ENCODE results near the gene CNDP2.

The CNDP2 gene

DNA sequence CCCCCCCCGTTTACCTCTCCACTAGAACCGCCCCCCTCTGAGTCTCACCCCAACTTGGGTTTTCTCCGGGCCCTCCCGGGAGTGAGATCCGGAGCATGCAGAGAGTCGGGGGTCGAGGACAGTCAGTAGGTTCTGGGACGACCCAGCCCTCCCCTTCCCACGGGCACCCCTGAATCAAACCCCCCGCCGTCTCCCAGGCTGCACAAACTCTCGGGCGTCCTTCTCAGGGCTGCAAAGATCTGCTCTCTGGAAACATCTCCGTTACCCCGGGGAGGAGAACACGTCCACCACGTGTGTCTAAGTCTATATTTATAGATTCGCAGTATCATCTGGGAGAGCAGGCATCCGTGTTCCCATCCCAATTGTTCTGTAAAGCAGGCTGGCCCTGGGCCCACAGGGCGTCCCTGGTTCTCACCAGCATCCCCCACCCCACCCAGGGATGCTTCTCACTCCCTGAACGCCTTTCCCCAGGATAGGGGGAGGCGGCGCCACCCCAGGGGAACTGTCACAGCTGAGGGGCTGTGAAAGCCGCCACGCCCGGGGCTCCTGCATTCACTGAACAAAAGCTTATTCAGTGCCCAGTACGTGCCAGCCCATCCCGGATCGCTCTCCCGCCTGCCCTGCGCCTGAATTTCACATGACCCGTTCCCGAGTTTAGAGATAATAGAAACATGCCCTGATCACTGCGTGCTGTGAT is 38.3 kb upstream of the CNDP2 start:
- DNase-seq, result no peak
- WGBS (ENCODE audit: insufficient coverage), result 23% methylated on average over 32 of the region's 34 CpGs
- Histone ChIP-seq H3K36me3 (ENCODE audit: control insufficient read depth in 4 of 4, insufficient read depth in 4 of 4, low read length in 3 of 4) (no peaks in the 10 kb centered on the region), H3K9me3 (ENCODE audit: control extremely low read depth in 1 of 5, control insufficient read depth in 4 of 5, insufficient read depth in 2 of 5, low read depth in 1 of 5, low read length in 4 of 5) (no peaks in the 10 kb centered on the region), H3K27me3 (replicated peaks in 2 of 5; ENCODE audit: control insufficient read depth in 4 of 5, insufficient read depth in 5 of 5, low read length in 4 of 5) (peaks cover 5 to 79% (median 31%) of the 10 kb centered on the region in 5 experiments), H3K4me3 (ENCODE audit: control insufficient read depth in 1 of 7, extremely low read depth in 1 of 7, insufficient read depth in 4 of 7, low read depth in 2 of 7, low read length in 6 of 7) (no peak overlapping the region), H3K27ac (ENCODE audit: insufficient read depth in 1 of 2, low read depth in 1 of 2, low read length in 2 of 2, poor library complexity in 1 of 2, severe bottlenecking in 2 of 2) (no peak overlapping the region), H3K4me1 (ENCODE audit: control extremely low read depth in 1 of 4, control insufficient read depth in 4 of 4, insufficient read depth in 4 of 4, low read length in 3 of 4) (peaks cover 3 to 18% (median 9%) of the 10 kb centered on the region in 4 experiments)
- CTCF ChIA-PET, result interaction anchor here (1.0 to 1.3 kb wide), 2 partner anchors 80 to 105 kb away, joined by 3 read pairs; no protein-coding TSS in a partner anchor
- POLR2A ChIA-PET, result no interaction called here

DNA sequence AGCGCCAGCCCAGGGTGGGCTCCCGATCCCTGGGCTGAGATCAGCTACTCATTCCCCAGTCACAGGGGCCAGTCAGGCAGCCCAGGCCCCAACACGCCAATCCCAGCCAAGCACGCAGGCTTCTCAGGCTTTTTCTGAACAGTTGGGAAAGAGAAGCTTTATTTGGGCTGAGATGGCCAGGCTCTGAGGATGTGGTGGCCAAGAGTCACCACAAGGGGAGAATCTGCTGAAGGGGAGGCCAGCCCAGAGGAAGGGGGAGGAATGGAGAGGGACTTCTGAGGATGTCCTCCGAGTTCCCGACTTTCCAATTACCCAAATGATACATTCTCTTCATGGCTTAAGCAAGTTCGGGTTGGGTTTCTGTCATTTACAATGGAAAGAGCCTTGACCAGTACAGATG is 36.3 kb upstream of the CNDP2 start:
- Histone ChIP-seq H3K36me3 (ENCODE audit: control insufficient read depth in 4 of 4, insufficient read depth in 4 of 4, low read length in 3 of 4) (no peaks in the 10 kb centered on the region), H3K27ac (ENCODE audit: insufficient read depth in 1 of 2, low read depth in 1 of 2, low read length in 2 of 2, poor library complexity in 1 of 2, severe bottlenecking in 2 of 2) (no peak overlapping the region), H3K4me3 (ENCODE audit: control insufficient read depth in 1 of 7, extremely low read depth in 1 of 7, insufficient read depth in 4 of 7, low read depth in 2 of 7, low read length in 6 of 7) (no peak overlapping the region), H3K9me3 (ENCODE audit: control extremely low read depth in 1 of 5, control insufficient read depth in 4 of 5, insufficient read depth in 2 of 5, low read depth in 1 of 5, low read length in 4 of 5) (no peaks in the 10 kb centered on the region), H3K27me3 (replicated peaks in 2 of 5; ENCODE audit: control insufficient read depth in 4 of 5, insufficient read depth in 5 of 5, low read length in 4 of 5) (peaks cover 2 to 65% (median 24%) of the 10 kb centered on the region in 5 experiments), H3K4me1 (ENCODE audit: control extremely low read depth in 1 of 4, control insufficient read depth in 4 of 4, insufficient read depth in 4 of 4, low read length in 3 of 4) (peaks cover 3 to 18% (median 9%) of the 10 kb centered on the region in 4 experiments)
- ChIA-PET POLR2A (no interaction called here), CTCF (interaction anchor here (1.4 kb wide), 1 partner anchor 16 kb away, joined by 3 read pairs; no protein-coding TSS in a partner anchor)
- WGBS (ENCODE audit: insufficient coverage), result 67% methylated on average over 5 of the region's 7 CpGs
- DNase-seq, result no peak

DNA sequence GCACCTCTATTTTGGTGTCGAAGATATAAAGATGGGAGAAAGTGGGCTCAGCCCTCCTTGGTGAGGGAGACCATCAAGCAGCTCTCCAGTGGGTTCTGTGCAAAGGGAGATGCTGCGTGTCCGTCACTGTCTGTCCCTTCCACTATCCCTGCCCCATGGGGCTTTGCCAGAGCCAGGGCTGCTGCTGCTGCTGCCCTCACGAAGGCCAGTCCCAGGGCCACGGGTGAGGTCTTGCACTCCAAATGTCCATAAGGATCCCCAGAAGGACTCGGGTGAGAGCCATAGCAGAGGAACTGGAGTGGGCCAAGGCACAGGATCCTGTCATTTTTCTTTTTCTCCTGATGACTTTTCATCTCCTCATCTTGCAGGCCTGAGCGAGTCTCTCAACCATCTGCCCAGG is 35.3 kb upstream of the CNDP2 start:
- no peak for DNase-seq
- H3K36me3 ChIP-seq (ENCODE audit: control insufficient read depth in 4 of 4, insufficient read depth in 4 of 4, low read length in 3 of 4), result no peaks in the 10 kb centered on the region
- H3K27ac ChIP-seq (ENCODE audit: insufficient read depth in 1 of 2, low read depth in 1 of 2, low read length in 2 of 2, poor library complexity in 1 of 2, severe bottlenecking in 2 of 2), result no peak overlapping the region
- POLR2A ChIA-PET, result no interaction called here
- no peaks in the 10 kb centered on the region for H3K9me3 ChIP-seq (ENCODE audit: control extremely low read depth in 1 of 5, control insufficient read depth in 4 of 5, insufficient read depth in 2 of 5, low read depth in 1 of 5, low read length in 4 of 5)
- H3K4me3 ChIP-seq (ENCODE audit: control insufficient read depth in 1 of 7, extremely low read depth in 1 of 7, insufficient read depth in 4 of 7, low read depth in 2 of 7, low read length in 6 of 7), result no peak overlapping the region
- H3K27me3 ChIP-seq (replicated peaks in 2 of 5; ENCODE audit: control insufficient read depth in 4 of 5, insufficient read depth in 5 of 5, low read length in 4 of 5), result peaks cover 0 to 56% (median 22%) of the 10 kb centered on the region in 5 experiments
- WGBS (ENCODE audit: insufficient coverage), result 85% methylated on average over 6 of the region's 7 CpGs
- CTCF ChIA-PET, result no interaction called here
- H3K4me1 ChIP-seq (ENCODE audit: control extremely low read depth in 1 of 4, control insufficient read depth in 4 of 4, insufficient read depth in 4 of 4, low read length in 3 of 4), result peaks cover 3 to 18% (median 9%) of the 10 kb centered on the region in 4 experiments

DNA sequence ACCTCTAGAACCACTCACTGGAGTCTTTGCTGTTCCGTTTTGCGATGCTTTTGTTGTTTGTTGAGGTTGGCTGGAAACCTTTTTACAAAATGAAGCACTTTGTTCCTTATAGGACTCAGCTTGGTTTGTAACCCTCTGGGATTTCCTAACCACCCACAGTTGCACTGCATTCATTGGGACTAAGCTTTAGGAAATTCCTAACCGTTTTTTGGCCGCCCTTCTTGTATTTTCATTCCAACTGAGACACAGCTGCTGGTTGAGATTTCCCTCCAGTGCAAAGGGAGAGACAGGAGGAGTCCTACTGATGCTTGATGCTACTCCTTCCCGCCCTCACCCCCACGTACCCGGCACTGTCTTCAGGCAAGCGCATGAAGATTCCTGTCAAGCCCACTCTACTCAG is 32.9 kb upstream of the CNDP2 start:
- no peak overlapping the region for H3K4me3 ChIP-seq (ENCODE audit: control insufficient read depth in 1 of 7, extremely low read depth in 1 of 7, insufficient read depth in 4 of 7, low read depth in 2 of 7, low read length in 6 of 7)
- peaks cover 0 to 2% (median 0%) of the 10 kb centered on the region in 4 experiments for H3K4me1 ChIP-seq (ENCODE audit: control extremely low read depth in 1 of 4, control insufficient read depth in 4 of 4, insufficient read depth in 4 of 4, low read length in 3 of 4)
- 95% methylated on average over 7 of the region's 8 CpGs for WGBS (ENCODE audit: insufficient coverage)
- POLR2A ChIA-PET, result no interaction called here
- H3K36me3 ChIP-seq (ENCODE audit: control insufficient read depth in 4 of 4, insufficient read depth in 4 of 4, low read length in 3 of 4), result no peaks in the 10 kb centered on the region
- peaks cover 0 to 34% (median 13%) of the 10 kb centered on the region in 5 experiments for H3K27me3 ChIP-seq (replicated peaks in 2 of 5; ENCODE audit: control insufficient read depth in 4 of 5, insufficient read depth in 5 of 5, low read length in 4 of 5)
- CTCF ChIA-PET, result no interaction called here
- no peak for DNase-seq
- no peak overlapping the region for H3K27ac ChIP-seq (ENCODE audit: insufficient read depth in 1 of 2, low read depth in 1 of 2, low read length in 2 of 2, poor library complexity in 1 of 2, severe bottlenecking in 2 of 2)
- H3K9me3 ChIP-seq (ENCODE audit: control extremely low read depth in 1 of 5, control insufficient read depth in 4 of 5, insufficient read depth in 2 of 5, low read depth in 1 of 5, low read length in 4 of 5), result no peaks in the 10 kb centered on the region

DNA sequence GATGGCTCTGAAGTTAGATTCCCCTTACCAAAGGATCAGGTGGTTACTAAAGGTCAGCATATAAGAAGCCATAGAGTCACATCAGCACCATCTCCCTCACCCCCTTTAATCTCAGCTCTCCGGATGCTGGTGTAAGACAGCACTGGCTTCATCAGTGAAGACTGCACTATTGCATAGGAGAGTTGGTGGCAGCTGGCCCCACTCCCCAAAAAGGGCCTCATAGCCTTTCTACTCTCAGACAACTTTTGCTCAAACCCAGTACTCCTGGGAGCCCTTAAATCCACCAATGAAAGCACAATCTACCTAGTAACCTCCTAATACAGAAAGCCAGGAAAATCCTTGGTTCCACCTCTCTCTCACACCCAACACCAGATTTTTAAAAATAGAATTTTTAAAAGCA is 32.2 kb upstream of the CNDP2 start:
- no peak for DNase-seq
- Histone ChIP-seq H3K27ac (ENCODE audit: insufficient read depth in 1 of 2, low read depth in 1 of 2, low read length in 2 of 2, poor library complexity in 1 of 2, severe bottlenecking in 2 of 2) (no peak overlapping the region), H3K4me1 (ENCODE audit: control extremely low read depth in 1 of 4, control insufficient read depth in 4 of 4, insufficient read depth in 4 of 4, low read length in 3 of 4) (peaks cover 0 to 2% (median 0%) of the 10 kb centered on the region in 4 experiments), H3K9me3 (ENCODE audit: control extremely low read depth in 1 of 5, control insufficient read depth in 4 of 5, insufficient read depth in 2 of 5, low read depth in 1 of 5, low read length in 4 of 5) (no peaks in the 10 kb centered on the region), H3K4me3 (ENCODE audit: control insufficient read depth in 1 of 7, extremely low read depth in 1 of 7, insufficient read depth in 4 of 7, low read depth in 2 of 7, low read length in 6 of 7) (no peak overlapping the region), H3K36me3 (ENCODE audit: control insufficient read depth in 4 of 4, insufficient read depth in 4 of 4, low read length in 3 of 4) (no peaks in the 10 kb centered on the region), H3K27me3 (replicated peaks in 2 of 5; ENCODE audit: control insufficient read depth in 4 of 5, insufficient read depth in 5 of 5, low read length in 4 of 5) (peaks cover 0 to 27% (median 9%) of the 10 kb centered on the region in 5 experiments)
- WGBS (ENCODE audit: insufficient coverage), result no CpG with 5 or more reads among the region's 1 CpG
- ChIA-PET CTCF (no interaction called here), POLR2A (no interaction called here)

DNA sequence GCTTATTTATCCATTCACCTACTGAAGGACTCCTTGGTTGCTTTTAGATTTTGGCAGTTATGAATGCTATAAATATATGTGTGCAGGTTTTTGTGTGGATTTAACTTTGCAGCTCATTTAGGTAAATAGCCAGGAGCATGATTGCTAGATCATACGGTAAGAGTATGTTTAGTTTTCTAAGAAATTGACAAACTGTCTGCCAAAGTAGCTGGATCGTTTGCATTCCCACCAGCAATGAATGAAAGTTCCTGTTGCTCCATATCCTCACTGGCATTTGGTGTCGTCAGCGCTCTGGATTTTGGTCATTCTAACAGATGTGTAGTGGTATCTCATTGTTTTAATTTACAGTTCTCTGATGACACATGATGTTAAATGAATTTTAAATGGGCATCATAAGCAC is 30.4 kb upstream of the CNDP2 start:
- WGBS (ENCODE audit: insufficient coverage), result 100% methylated on average over 2 of the region's 4 CpGs
- ChIA-PET CTCF (interaction anchor here (1.0 to 1.5 kb wide), 3 partner anchors 21 to 85 kb away, joined by 3 to 4 read pairs (median 3); no protein-coding TSS in a partner anchor), POLR2A (interaction anchor here (0.7 kb wide), 1 partner anchor 22 kb away, joined by 3 read pairs; no protein-coding TSS in a partner anchor)
- Histone ChIP-seq H3K36me3 (ENCODE audit: control insufficient read depth in 4 of 4, insufficient read depth in 4 of 4, low read length in 3 of 4) (no peaks in the 10 kb centered on the region), H3K4me3 (ENCODE audit: control insufficient read depth in 1 of 7, extremely low read depth in 1 of 7, insufficient read depth in 4 of 7, low read depth in 2 of 7, low read length in 6 of 7) (no peak overlapping the region), H3K27me3 (replicated peaks in 2 of 5; ENCODE audit: control insufficient read depth in 4 of 5, insufficient read depth in 5 of 5, low read length in 4 of 5) (peaks cover 0 to 11% (median 4%) of the 10 kb centered on the region in 5 experiments), H3K4me1 (ENCODE audit: control extremely low read depth in 1 of 4, control insufficient read depth in 4 of 4, insufficient read depth in 4 of 4, low read length in 3 of 4) (no peaks in the 10 kb centered on the region), H3K27ac (ENCODE audit: insufficient read depth in 1 of 2, low read depth in 1 of 2, low read length in 2 of 2, poor library complexity in 1 of 2, severe bottlenecking in 2 of 2) (no peak overlapping the region), H3K9me3 (ENCODE audit: control extremely low read depth in 1 of 5, control insufficient read depth in 4 of 5, insufficient read depth in 2 of 5, low read depth in 1 of 5, low read length in 4 of 5) (peaks cover 0 to 3% (median 0%) of the 10 kb centered on the region in 5 experiments)
- DNase-seq, result no peak

DNA sequence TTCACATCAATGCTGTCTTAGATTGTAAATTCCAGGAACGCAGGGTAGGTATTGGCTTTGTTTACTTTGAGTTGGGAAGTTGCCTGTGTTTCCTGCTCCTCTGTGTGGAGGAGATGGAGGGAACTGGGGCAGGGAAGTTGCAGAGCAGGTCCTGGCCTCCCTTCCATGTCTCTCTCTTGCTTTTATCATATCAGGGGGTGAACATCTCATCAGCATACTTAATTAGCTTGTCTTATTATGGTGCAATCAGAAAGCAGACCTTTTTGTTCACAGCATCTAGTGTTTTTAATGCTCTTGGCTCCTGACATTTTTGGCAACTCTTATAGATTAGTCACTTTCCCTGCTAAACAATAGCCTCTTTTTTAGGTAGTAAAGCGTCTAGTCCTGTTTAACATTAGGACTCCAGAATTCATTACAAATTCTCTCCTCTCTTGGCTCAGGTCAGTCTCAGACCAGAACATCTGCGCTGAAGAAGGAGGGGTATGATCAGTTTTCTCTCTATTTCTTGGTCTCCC is 27.6 kb upstream of the CNDP2 start:
- Histone ChIP-seq H3K27ac (ENCODE audit: insufficient read depth in 1 of 2, low read depth in 1 of 2, low read length in 2 of 2, poor library complexity in 1 of 2, severe bottlenecking in 2 of 2) (no peak overlapping the region), H3K27me3 (replicated peaks in 2 of 5; ENCODE audit: control insufficient read depth in 4 of 5, insufficient read depth in 5 of 5, low read length in 4 of 5) (peaks cover 0 to 2% (median 0%) of the 10 kb centered on the region in 5 experiments), H3K4me3 (ENCODE audit: control insufficient read depth in 1 of 7, extremely low read depth in 1 of 7, insufficient read depth in 4 of 7, low read depth in 2 of 7, low read length in 6 of 7) (no peak overlapping the region), H3K9me3 (ENCODE audit: control extremely low read depth in 1 of 5, control insufficient read depth in 4 of 5, insufficient read depth in 2 of 5, low read depth in 1 of 5, low read length in 4 of 5) (peaks cover 0 to 12% (median 0%) of the 10 kb centered on the region in 5 experiments), H3K4me1 (ENCODE audit: control extremely low read depth in 1 of 4, control insufficient read depth in 4 of 4, insufficient read depth in 4 of 4, low read length in 3 of 4) (no peaks in the 10 kb centered on the region), H3K36me3 (ENCODE audit: control insufficient read depth in 4 of 4, insufficient read depth in 4 of 4, low read length in 3 of 4) (no peaks in the 10 kb centered on the region)
- POLR2A ChIA-PET, result no interaction called here
- no peak for DNase-seq
- 80% methylated on average over 1 of the region's 3 CpGs for WGBS (ENCODE audit: insufficient coverage)
- CTCF ChIA-PET, result no interaction called here
